Measurements from ENCODE around the gene TOMM7. TPM values are rescaled to one million over a fixed set of nuclear protein-coding genes. Genes with fewer than 3 reads are reported as not detected.

Gene TOMM7
- total RNA-seq, 2 donors from 2014 or later: 95.0 to 123 TPM

- DNase-seq (ENCODE audit: low spot score): no peak
- ATAC-seq (ENCODE audit: insufficient number of reproducible peaks, low FRiP score, low read depth): no peak
These were observed 51.3 kb downstream of the TOMM7 start for GRCh38 chr7:22771194-22771871.

GRCh38 chr7:22765609-22766008 lies 57.0 kb downstream of the TOMM7 start:
- Histone ChIP-seq H3K4me3 (no peak overlapping the region), H3K27me3 (replicated peaks; ENCODE audit: insufficient read depth) (no peaks in the 10 kb centered on the region), H3K9me3 (no peaks in the 10 kb centered on the region), H3K4me1 (ENCODE audit: control insufficient read depth in 1 of 2, low read depth in 2 of 2) (no peaks in the 10 kb centered on the region), H3K36me3 (no peaks in the 10 kb centered on the region), H3K27ac (no peak overlapping the region)
- ATAC-seq (ENCODE audit: insufficient number of reproducible peaks, low FRiP score, low read depth) (no peak), DNase-seq (ENCODE audit: low spot score) (no peak)
- TF ChIP-seq CTCF (IDR thresholded peaks at IDR 0.05): no peak

More at GRCh38 chr7:22771194-22771871, 51.3 kb downstream of the TOMM7 start:
- no peak overlapping the region for H3K4me3 ChIP-seq
- no peaks in the 10 kb centered on the region for H3K36me3 ChIP-seq
- no peak overlapping the region for H3K27ac ChIP-seq
- no peaks in the 10 kb centered on the region for H3K27me3 ChIP-seq (replicated peaks; ENCODE audit: insufficient read depth)
- no peaks in the 10 kb centered on the region for H3K9me3 ChIP-seq
- no peak for TF ChIP-seq CTCF (IDR thresholded peaks at IDR 0.05)
- H3K4me1 ChIP-seq (ENCODE audit: control insufficient read depth in 1 of 2, low read depth in 2 of 2): no peaks in the 10 kb centered on the region

Other genes with a start within 250 kb of the TOMM7 start
- gene IL6, start 95.6 kb downstream of the TOMM7 start, total RNA-seq: 100 to 1,000 TPM in 1 of 2 donors, 10 to 100 TPM in 1; 15.7 to 151 TPM
- 100 to 1,000 TPM in 1 of 2 donors, 10 to 100 TPM in 1; 82.2 to 157 TPM for gene HYCC1, start 191.3 kb upstream of the TOMM7 start, total RNA-seq